EH (cell line): Measurements from ENCODE around the gene KCNN3.

Source experiments
- DNase-seq: peaks from one replicate; pipeline ENCODE4 v3.0.0-alpha.2; 2015; ENCODE audit warnings: low read depth

Gene KCNN3

DNA sequence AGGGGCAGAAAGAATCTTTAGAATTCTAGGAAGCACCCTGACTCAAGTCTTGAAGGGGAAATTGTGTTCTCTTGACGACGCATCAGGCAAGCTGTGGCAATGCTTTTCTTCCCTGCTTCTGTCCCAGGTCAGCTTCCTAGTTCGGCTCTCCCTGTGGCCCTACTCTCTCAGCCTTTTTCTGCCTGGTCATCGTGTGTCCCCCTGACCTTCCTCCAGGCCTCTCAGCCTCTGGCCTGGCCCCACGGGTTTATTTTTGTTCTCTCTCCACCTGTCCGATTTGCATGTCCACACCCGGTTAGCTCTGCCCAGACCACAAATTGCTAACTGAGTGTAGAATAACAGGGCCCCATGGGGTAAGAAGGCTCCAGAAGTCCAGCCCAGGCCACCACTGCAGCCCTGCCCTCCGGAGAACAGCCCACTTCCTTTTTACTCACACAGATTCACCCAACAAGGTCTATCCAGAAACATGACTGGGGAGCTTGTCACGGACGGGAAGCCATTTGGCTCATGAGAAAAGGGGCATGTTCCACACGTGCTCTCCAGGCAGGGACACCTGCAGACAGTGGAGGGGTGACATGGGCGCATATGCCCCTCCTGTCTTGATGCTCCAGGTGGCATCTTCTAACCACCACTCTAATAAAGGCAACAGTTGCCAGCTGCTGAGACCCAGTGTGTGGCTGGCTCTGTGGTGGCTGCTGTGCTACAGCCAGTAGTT is 9.8 kb downstream of the KCNN3 start:
- DNase-seq: no peak

DNA sequence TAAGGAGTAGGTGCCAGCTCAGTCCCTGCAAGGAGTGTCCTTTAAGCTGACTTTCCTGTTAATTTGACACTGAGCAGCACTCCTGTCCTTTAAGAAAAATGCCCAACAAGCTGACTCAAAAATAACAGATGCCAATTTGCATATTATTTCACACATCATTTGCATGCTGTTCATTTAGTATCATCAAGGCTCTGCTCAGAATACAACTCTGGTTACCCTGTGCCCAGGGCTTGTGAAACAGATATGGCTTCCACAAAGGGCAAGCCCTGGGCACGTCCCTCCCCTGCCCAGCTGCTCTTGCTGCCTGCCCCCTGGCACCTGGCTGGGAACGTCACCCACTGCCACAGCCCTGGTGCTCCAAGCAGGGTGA is 10.3 kb downstream of the KCNN3 start:
- DNase-seq: no peak

- no peak for DNase-seq
These were observed 10.8 kb downstream of the KCNN3 start for GRCh38 chr1:154859151-154859785.

DNA sequence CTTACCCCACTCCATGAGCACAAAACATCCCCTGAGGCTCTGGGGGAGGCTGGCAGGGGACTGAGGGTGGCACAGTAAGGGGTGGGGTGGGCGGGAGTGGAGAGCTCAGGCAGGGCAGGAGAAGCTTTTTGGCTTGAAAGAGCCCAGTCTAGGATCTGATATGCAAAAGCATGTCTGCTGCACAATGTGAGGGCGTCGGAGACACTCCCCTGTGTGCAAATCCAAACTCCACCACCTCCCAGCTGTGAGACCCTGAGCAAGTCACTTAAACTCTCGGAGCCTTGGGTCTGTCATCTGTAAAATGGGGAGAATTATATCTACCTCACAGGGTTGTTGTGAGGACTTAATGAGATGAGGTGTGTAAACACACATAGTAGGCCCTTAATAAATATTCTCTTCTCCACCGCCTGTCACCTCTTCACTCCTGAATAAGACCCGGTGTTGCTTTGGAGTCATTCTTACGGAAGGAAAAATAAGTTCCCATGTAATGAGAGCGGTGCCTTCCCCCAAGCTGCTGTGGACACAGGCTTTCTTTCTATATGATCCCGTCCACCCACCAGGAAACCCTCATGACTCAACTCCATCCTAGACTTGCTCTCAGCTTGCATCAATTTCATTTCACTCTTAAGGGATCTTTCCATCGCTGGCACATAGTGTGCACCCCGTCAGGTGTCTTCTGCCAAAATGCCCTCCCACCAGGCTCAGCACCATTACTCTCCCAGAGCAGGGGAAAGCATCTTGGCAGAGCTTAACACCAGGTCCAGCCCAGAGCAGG is 12.5 kb downstream of the KCNN3 start:
- no peak for DNase-seq

DNA sequence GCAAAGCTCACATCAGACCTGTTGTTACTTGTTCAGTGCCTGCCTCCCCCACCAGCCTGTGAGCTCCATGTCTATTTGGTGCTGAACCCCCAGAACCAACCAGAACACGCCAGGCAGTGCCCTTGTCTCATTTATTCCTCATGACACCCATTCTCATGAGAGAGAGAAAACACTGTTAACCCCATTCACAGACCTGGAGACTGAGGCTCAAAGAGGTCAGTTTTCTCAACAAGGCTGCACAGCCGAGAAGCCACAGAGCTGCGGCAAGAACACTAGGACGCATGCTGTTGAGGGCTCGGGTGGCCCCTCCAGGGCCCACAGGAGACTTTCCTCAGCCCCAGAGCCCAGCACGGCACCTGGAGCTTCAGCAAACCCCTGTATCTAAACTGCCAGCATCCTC is 13.1 kb downstream of the KCNN3 start:
- DNase-seq: no peak

- DNase-seq: no peak
These were observed 13.5 kb downstream of the KCNN3 start for GRCh38 chr1:154856544-154856943.

DNA sequence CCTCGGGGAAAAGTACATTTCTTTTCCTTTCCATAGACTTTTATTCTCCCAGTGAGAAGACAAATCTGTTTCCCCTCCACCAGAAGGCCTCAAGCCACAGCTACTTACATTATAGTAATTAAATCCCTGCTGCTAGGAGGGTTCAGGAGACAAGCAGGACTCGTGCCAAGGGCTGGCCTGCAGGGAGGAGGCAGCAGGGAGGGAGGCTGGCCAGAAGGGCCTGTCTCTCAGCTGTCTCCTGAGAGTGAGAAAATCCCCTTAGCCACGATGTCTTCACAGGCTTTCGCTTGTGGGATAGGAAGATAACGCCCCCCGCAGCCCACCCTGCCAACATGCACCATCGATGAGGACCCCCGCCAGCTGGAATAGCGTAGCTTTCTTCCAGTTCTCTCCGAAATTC is 14.0 kb downstream of the KCNN3 start:
- DNase-seq: no peak

GRCh38 chr1:154855186-154855851 is 14.8 kb downstream of the KCNN3 start:
- DNase-seq: no peak

GRCh38 chr1:154852845-154853244 is 17.2 kb downstream of the KCNN3 start:
- DNase-seq: no peak

DNA sequence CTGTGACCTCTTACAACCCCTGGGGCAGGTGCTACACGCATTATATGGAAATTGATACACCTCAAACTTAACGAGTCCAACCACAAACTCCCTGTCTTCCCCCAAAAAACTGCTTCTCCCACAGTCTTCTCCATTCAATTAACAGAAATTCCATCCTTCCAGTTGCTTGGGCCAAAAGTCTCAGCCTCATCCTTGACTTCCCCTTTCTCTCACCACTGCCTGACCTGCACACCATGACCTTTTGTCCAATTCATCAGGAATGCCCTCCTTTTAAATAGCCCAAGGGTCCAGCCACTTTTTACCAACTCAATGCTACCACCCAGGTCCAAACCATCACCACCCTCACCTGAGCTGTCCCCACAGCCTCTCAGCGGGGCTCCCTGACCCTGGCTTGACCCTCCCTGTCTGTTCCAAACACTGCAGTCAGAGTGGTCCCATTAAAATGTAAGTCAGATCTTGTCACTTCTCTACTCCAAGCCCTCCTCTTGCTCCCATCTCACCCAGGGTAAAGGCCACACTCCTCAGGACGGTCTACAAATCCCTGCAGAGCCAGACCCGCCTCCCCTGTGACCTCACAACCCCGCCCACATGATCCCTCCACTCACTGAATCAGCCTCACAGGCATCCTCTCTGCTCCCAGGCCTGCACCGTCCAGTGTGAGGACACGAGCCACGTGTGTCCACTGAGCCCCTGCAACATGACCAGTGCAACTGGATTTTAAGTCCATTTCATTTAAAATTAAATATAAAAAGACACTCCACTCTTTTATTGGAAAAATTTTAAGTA is 18.5 kb downstream of the KCNN3 start:
- no peak for DNase-seq

DNA sequence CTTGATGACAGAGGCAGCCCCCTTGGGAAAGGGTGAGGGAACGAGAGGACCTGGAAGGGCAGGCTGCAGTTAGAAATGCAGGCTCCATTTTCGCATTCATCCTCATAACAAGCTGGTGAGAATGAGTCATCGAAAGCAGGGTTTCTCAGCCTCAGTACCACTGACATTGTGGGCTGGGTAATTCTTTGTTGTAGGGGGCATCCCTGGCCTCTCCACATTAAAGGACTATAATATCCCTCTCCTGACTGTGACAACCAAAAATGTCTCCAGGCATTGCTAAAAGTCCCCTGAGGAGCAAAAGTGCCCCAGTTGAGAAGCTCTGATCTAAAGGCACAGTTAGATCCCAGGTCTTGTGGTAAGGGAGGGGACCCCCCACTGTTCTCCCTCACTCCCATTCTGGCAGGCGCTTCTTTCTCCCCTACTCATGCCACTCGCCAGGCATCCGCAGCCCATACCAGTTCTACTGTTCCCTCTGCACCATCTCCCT is 20.4 kb downstream of the KCNN3 start:
- no peak for DNase-seq

- no peak for DNase-seq
These were observed 21.1 kb downstream of the KCNN3 start for GRCh38 chr1:154848983-154849382.

DNA sequence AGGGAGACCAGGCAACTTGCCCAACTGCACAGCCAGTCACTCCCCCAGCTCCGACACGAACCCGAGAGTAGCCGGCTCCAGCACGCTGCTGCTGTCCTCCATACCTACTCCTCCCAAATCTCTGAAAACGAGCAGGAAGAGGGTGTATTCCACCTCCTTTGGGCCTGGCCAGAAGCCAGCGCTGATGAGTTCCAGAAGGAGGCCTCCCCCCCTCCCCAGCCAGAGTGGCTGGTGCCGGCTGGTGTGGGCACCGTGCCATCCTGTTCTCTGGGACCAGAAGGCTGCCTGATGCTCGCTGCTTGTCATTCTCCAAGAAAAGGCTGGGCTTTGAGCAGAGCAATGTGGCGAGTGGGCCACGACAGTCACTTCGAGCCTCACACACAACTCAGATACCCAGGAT is 22.2 kb downstream of the KCNN3 start:
- DNase-seq: peak; percentile 28

GRCh38 chr1:154846565-154847442 is 23.3 kb downstream of the KCNN3 start:
- no peak for DNase-seq

DNA sequence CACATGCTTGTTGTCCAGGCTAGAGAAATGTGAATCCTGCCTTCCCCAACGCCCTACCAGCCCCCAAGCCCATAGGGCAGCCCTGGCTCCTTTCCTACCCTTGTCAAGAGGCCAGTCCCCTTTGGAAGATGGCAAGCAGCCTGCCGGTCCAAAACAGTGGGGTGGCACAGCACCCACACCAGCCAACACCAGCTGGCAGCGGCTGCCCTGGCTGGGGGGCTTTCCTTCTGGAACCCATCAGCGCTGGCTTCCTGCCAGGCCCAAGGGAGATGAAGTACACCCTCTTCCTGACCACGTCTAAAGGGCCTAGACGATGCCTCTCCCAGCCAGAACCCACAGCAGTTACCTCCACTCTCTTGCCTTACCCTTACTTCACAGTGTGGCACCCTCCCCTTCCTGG is 24.2 kb downstream of the KCNN3 start:
- no peak for DNase-seq

GRCh38 chr1:154845174-154845573 is 24.9 kb downstream of the KCNN3 start:
- DNase-seq: no peak

DNA sequence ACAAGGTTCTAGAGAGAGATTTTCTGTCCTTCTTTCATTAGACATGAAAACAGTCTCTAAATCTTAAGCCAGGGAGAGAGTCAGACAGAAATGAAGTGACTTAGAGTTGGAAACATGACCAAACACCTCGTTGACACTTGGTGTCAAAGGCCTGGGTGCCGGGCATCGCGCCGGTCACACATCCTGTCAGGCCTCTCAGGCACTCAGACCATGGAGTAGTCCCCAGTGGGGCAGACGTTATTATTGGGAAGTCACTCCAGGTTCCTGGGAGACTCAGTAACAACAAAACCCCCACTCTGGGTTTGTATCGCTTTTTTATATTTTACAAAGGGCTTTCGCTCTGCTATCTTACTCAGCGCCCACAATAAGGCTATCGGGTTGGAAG is 25.8 kb downstream of the KCNN3 start:
- DNase-seq: no peak

- no peak for DNase-seq
These were observed 26.3 kb downstream of the KCNN3 start for GRCh38 chr1:154843636-154844296.

GRCh38 chr1:154842635-154843034 is 27.4 kb downstream of the KCNN3 start:
- no peak for DNase-seq

- DNase-seq: no peak
These were observed 28.7 kb downstream of the KCNN3 start for GRCh38 chr1:154841384-154841783.
